Activated CD4-positive, alpha-beta memory T cell treated with anti-CD3 and anti-CD28 coated beads, Interleukin-2, amount 10 ng/mL, durations not matched to agents 7 days and 5 days (primary cell): Measurements from ENCODE around the gene CERK. TPM values are rescaled to one million over a fixed set of nuclear protein-coding genes. Genes with fewer than 3 reads are reported as not detected.
A peak's percentile ranks its signal among the peaks of the same experiment; 100 is the strongest.

Experiments
- CTCF ChIA-PET: fragments of 350-600 bp; sonication (Branson Sonifier 250); formaldehyde crosslinking; loops from one replicate; lab custom pipeline; 2021; ENCODE audit warnings: antibody characterized with exemption, inconsistent platforms; lab: Charles Lee
- POLR2A ChIA-PET: fragments of 350-600 bp; sonication (Branson Sonifier 250); formaldehyde crosslinking; loops from one replicate; lab custom pipeline; 2021; ENCODE audit warnings: antibody characterized with exemption; lab: Charles Lee
- DNase-seq: peaks from one replicate; pipeline ENCODE4 v3.0.0-alpha.2; 2020
- H3K27ac Mint-ChIP-seq: one replicate; pipeline ENCODE4 v1.8.0; 2021; ENCODE audit warnings: mild to moderate bottlenecking, mixed read lengths
- H3K27me3 Mint-ChIP-seq: one replicate; pipeline ENCODE4 v1.8.0; 2021; ENCODE audit warnings: mixed read lengths
- H3K36me3 Mint-ChIP-seq: one replicate; pipeline ENCODE4 v1.8.0; 2021; ENCODE audit warnings: low read depth, mixed read lengths
- H3K4me1 Mint-ChIP-seq: one replicate; pipeline ENCODE4 v1.8.0; 2021; ENCODE audit warnings: mixed read lengths
- H3K4me3 Mint-ChIP-seq: one replicate; pipeline ENCODE4 v1.8.0; 2021; ENCODE audit warnings: mild to moderate bottlenecking, mixed read lengths
- H3K9me3 Mint-ChIP-seq: one replicate; pipeline ENCODE4 v1.8.0; 2021; ENCODE audit warnings: mixed read lengths
- total RNA-seq, 2 experiments: library from RNA; stranded (reverse); gene quantifications; one replicate each; pipeline ENCODE4 v1.2.3, GENCODE V29; 2021

CERK gene
- total RNA-seq, 2 experiments from 2014 or later = 68.7 to 73.4 TPM

DNA sequence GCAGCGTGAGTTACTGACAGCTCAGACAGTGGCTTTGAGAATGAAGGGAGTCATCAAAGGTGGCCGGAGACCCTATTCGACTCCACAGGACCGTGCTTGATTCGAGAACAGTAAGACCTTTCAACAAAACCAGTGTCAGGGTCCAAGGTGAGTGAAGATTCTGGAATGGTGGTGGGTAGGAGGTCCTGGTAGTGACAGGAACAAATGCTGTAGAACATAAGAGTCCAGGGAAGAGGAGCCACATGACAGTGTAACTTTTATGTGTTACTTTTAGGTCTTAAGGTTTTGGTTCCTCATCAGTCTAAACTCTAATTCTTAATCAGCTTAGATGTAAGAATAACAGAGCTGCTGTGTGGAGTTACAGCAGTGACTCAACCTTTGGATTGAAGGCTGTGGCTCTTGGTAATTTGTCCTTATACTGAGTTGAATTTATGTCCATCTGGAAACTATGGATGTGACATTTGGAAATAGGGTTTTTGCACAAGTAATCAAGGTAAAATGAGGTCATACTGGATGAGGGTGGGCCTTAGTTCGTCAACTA lies 26.2 kb upstream of the CERK start:
- ChIA-PET POLR2A (interaction anchor here (1.0 to 4.3 kb wide), 4 partner anchors 10 to 39 kb away, joined by 6 to 75 read pairs (median 34); no protein-coding TSS in a partner anchor), CTCF (interaction anchor here (0.7 to 9.7 kb wide), 2 partner anchors 39 to 201 kb away, joined by 4 to 178 read pairs; no protein-coding TSS in a partner anchor)
- Mint-ChIP-seq H3K36me3 (peaks cover 34% of the 10 kb centered on the region), H3K9me3 (no peaks in the 10 kb centered on the region), H3K4me3 (peak overlapping the region; percentile 98), H3K27ac (peak overlapping the region; percentile 92), H3K4me1 (peaks cover 58% of the 10 kb centered on the region), H3K27me3 (no peaks in the 10 kb centered on the region)
- no peak for DNase-seq

DNA sequence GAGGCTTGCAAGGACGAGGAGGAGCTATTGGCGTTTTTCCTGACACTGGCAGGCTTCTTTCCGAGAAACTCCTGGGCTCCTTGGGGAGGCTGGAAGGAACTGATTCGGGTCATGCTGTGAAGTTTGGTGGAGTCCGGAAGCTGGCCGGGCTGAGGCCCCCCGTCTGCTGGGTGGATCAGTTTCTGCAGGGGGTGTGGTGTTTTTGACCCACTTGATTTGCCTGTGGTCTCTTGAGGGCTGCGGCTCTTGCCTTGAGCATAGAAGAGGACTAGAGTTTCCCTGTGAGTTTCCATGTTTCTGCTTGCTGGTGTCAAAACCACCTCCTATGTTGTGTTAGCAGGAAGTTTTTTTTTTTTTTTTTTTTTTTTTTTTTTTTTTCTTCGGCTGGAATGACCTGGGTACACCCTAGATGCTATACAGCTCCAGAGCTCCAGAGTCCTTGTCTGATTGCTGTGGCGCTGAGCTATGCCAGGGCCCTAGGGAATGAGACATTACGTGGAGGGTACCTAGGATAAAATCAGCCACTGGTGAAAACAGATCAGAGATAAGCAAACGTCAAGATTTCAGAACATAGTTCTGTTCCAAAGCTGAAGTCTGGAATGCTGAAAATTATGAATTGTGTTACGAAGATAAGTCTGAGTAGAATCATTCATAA lies 25.1 kb upstream of the CERK start:
- peak; percentile 42 for DNase-seq
- Mint-ChIP-seq H3K36me3 (peaks cover 34% of the 10 kb centered on the region), H3K9me3 (no peaks in the 10 kb centered on the region), H3K27ac (peak overlapping the region; percentile 92), H3K4me3 (peak overlapping the region; percentile 98), H3K27me3 (no peaks in the 10 kb centered on the region), H3K4me1 (peaks cover 63% of the 10 kb centered on the region)
- CTCF ChIA-PET = interaction anchor here (0.9 to 9.7 kb wide), 8 partner anchors 11 to 200 kb away, joined by 3 to 178 read pairs (median 5); partner anchors contain the start of gene CERK
- POLR2A ChIA-PET = interaction anchor here (1.1 to 4.3 kb wide), 22 partner anchors 8 to 211 kb away, joined by 3 to 75 read pairs (median 5); partner anchors contain the start of gene CERK

DNA sequence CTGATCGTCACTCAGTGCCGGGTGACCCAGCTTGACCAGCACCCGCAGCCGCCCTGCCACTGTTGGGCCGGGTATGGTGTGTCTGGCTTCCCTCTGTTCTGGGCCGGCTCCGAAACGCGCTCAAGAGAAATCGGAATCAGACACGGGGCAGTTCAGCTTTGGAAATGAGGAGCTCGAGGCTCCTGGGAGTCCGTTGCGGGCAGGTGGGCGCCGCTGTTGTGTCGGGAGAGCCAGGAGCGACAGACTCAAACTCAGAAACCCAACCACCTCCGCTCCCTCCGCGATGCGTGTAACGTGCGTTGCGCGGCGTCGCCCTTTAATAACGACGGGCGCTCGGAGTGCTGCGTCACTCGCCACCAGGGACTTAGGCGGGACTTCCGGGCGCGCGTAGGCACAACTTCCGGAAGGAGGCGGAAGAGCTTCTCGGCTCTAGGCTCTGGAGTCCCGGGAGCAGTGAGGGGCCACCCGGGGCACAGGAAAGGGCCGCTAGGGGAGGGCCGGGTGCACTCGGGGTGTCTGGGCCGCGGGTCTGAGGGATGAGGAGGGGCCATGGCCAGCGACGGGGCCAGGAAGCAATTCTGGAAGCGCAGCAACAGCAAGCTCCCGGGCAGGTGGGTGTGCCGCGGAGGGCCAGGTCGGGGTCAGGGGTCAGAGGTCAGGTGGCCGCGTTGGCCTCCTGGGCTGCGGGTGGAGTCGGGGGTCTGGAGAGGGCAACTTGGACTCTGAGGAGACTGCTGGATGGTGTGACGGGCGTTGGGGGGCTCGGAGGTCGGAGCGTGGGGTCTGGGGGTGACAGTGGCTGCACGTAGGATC lies 24.4 kb upstream of the CERK start, which contains the start of gene TBC1D22A:
TBC1D22A (plus strand) TSS at position 413 of the 813 bp plus-strand sequence; CDS start at position 550, 137 bp downstream.
- Mint-ChIP-seq H3K9me3 (no peaks in the 10 kb centered on the region), H3K4me1 (peaks cover 58% of the 10 kb centered on the region), H3K4me3 (peak within 1 kb of the TSS; percentile 98), H3K27me3 (no peaks in the 10 kb centered on the region), H3K36me3 (peaks cover 28% of the 10 kb centered on the region), H3K27ac (peak within 1 kb of the TSS; percentile 92)
- ChIA-PET CTCF (interaction anchor here (0.7 to 9.7 kb wide), 9 partner anchors 12 to 199 kb away, joined by 3 to 178 read pairs (median 4); partner anchors contain the start of gene CERK), POLR2A (interaction anchor here (0.5 to 4.3 kb wide), 23 partner anchors 9 to 1166 kb away, joined by 3 to 75 read pairs (median 5); partner anchors contain the start of gene CERK)
- peak; percentile 95 for DNase-seq

DNA sequence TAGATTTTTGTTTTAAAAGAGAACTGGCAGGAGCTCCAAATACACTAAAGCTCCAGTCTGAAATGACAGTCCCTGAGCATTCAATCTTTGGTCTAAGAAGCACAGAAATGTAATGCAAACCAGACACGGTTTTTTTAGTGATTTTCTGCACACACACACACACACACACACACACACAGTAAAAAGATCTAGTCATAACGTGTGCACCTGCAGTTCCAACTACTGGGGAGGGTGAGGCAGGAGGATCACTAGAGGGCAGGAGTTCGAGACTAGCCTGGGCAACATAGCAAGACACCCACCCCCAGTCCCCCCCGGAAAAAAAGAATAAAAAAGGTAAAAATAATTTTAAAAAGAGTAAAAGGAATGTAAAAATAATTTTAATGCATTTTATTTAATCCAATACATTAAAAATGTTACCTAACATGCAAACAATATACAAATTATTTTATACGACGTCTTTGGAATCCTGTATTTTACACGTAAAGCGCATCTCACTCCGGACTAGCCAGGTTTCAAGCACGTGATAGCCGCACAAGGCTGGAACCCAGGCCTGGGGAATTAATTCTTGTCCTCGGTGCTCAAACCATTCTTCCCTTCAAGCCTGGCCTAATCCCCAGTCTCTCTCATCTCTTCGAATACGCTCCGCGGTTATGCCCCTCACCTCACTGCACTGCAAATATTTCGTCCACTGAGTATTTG lies 23.6 kb upstream of the CERK start:
- ChIA-PET POLR2A (interaction anchor here (0.5 to 4.3 kb wide), 22 partner anchors 9 to 1167 kb away, joined by 3 to 75 read pairs (median 4); partner anchors contain the start of gene CERK), CTCF (interaction anchor here (0.7 to 9.7 kb wide), 6 partner anchors 12 to 198 kb away, joined by 3 to 178 read pairs (median 5); no protein-coding TSS in a partner anchor)
- H3K4me3 Mint-ChIP-seq = peak overlapping the region; percentile 98
- H3K27me3 Mint-ChIP-seq = no peaks in the 10 kb centered on the region
- H3K36me3 Mint-ChIP-seq = peaks cover 22% of the 10 kb centered on the region
- no peak for DNase-seq
- peaks cover 50% of the 10 kb centered on the region for H3K4me1 Mint-ChIP-seq
- H3K9me3 Mint-ChIP-seq = peaks cover under 1% of the 10 kb centered on the region
- peak overlapping the region; percentile 92 for H3K27ac Mint-ChIP-seq

DNA sequence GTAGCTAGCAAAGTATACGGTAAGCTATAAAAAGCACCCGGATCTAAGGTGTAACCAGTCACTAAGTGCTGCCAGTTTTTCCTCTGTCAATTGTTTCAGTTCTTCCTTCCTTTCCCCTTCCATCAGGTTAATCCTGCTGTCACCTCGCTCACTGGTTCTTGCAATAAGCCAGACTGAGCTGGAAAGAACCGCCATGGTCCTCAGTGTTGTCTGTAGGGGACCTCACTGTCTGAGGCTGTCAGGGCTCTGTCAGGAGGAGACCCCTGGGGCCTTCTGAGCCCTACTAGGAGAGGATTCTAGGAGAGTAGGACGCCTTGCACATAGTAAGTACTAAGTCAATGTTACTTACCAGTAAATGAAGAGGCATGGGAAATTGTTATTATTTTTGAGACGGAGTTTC lies 23.0 kb upstream of the CERK start:
- Mint-ChIP-seq H3K4me1 (peaks cover 51% of the 10 kb centered on the region), H3K36me3 (peaks cover 24% of the 10 kb centered on the region), H3K27ac (peak overlapping the region; percentile 47), H3K4me3 (peak overlapping the region; percentile 70), H3K9me3 (peaks cover 5% of the 10 kb centered on the region), H3K27me3 (no peaks in the 10 kb centered on the region)
- ChIA-PET POLR2A (interaction anchor here (0.7 to 4.3 kb wide), 5 partner anchors 11 to 470 kb away, joined by 3 to 75 read pairs (median 32); no protein-coding TSS in a partner anchor), CTCF (interaction anchor here (0.8 to 9.7 kb wide), 2 partner anchors 11 to 42 kb away, joined by 3 to 178 read pairs; no protein-coding TSS in a partner anchor)
- DNase-seq = no peak

DNA sequence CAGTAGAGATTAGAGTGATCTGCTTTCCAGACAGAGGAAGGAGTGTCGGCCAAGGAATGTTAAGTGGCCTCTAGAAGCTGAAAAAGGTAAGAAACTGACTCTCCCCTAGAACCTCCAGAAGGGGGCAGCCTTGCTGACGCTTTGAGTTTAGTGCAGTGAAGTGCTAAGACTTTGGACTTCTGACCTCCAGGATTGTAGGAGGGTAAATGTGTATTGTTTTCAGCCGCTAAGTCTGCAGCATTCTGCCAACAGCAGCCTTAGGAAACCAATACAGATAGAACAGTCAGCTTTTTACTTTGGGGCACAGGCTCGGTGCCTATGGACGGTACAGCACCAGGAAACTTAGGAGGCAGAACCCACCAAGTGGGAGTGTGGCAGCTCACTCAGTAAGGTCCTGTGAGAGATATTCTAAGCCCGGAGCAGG lies 20.8 kb upstream of the CERK start:
- H3K27ac Mint-ChIP-seq = no peak overlapping the region
- H3K9me3 Mint-ChIP-seq = peaks cover 5% of the 10 kb centered on the region
- peaks cover 43% of the 10 kb centered on the region for H3K4me1 Mint-ChIP-seq
- peak; percentile 62 for DNase-seq
- ChIA-PET POLR2A (interaction anchor here (1.7 to 3.4 kb wide), 4 partner anchors 10 to 44 kb away, joined by 8 to 16 read pairs (median 11); no protein-coding TSS in a partner anchor), CTCF (interaction anchor here (0.7 to 9.7 kb wide), 19 partner anchors 9 to 225 kb away, joined by 3 to 178 read pairs (median 5); no protein-coding TSS in a partner anchor)
- no peak overlapping the region for H3K4me3 Mint-ChIP-seq
- no peaks in the 10 kb centered on the region for H3K27me3 Mint-ChIP-seq
- H3K36me3 Mint-ChIP-seq = peaks cover 19% of the 10 kb centered on the region

DNA sequence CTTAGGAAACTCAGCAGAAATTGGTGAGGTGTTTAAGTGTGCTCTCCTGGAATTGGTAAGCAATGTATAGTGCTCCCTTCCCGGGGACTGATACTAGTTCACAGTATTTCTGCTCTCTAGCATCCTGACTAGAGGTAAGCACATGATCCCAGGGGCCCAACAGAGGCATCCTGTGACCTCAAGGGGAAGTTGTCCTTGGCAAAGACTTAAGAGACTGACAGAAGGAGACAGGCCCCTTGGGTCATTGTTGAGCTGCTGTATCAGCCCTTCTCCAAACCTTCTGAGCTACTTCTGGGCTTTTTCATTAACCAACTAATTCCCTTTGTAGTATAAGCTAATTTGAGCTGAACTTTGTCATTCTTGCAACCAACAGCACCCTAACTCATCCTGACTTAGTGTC lies 20.1 kb upstream of the CERK start:
- H3K27ac Mint-ChIP-seq = no peak overlapping the region
- no peaks in the 10 kb centered on the region for H3K27me3 Mint-ChIP-seq
- H3K9me3 Mint-ChIP-seq = peaks cover 5% of the 10 kb centered on the region
- no peak overlapping the region for H3K4me3 Mint-ChIP-seq
- H3K4me1 Mint-ChIP-seq = peaks cover 36% of the 10 kb centered on the region
- POLR2A ChIA-PET = interaction anchor here (1.7 to 3.4 kb wide), 4 partner anchors 9 to 45 kb away, joined by 8 to 16 read pairs (median 11); no protein-coding TSS in a partner anchor
- H3K36me3 Mint-ChIP-seq = peaks cover 17% of the 10 kb centered on the region
- DNase-seq = no peak
- CTCF ChIA-PET = interaction anchor here (0.7 to 9.7 kb wide), 18 partner anchors 9 to 226 kb away, joined by 3 to 178 read pairs (median 6); no protein-coding TSS in a partner anchor

DNA sequence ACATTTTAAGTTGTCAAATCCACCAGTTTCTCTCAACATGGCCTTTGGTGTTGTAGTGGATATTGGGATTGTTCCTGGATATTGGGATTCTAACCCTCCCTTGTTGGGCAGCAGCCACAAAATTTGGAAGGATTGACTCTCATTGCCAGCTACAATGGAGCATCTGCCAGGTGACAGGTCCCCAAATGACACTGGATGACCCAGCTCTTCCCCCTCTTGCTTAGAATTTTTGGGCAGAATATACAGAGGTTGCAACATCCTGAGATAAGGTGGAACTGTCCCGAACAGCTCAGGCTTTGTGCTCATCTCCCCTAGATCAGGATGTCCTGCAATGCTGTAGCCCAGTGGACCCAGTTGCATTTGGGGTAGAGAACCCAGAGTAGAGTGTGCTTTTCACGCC lies 19.1 kb upstream of the CERK start:
- ChIA-PET CTCF (interaction anchor here (0.8 to 9.7 kb wide), 4 partner anchors 8 to 46 kb away, joined by 3 to 178 read pairs (median 14); no protein-coding TSS in a partner anchor), POLR2A (interaction anchor here (1.8 to 3.4 kb wide), 2 partner anchors 8 to 34 kb away, joined by 9 to 16 read pairs; no protein-coding TSS in a partner anchor)
- H3K36me3 Mint-ChIP-seq = peaks cover 7% of the 10 kb centered on the region
- DNase-seq = no peak
- no peak overlapping the region for H3K4me3 Mint-ChIP-seq
- H3K9me3 Mint-ChIP-seq = peaks cover 5% of the 10 kb centered on the region
- no peak overlapping the region for H3K27ac Mint-ChIP-seq
- no peaks in the 10 kb centered on the region for H3K27me3 Mint-ChIP-seq
- peaks cover 29% of the 10 kb centered on the region for H3K4me1 Mint-ChIP-seq

DNA sequence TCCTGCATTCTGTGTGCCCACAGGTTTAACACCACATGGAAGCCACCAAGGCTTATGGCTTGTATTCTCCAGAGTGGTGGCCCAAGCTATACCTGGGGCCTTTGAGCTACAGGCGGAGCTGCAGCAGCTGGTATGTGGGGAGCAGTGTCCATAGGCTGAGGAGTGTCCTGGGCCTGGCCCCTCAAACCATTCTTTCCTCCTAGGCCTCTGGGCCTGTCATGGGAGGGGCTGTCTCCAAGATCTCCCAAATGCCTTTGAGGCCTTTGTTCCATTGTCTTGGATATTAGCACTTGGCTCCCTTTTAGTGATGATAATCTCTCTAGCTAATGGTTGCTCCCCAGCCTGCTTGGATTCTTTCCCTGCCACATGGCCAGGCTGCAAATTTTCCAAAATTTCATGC lies 18.0 kb upstream of the CERK start:
- CTCF ChIA-PET = interaction anchor here (1.3 to 9.7 kb wide), 2 partner anchors 22 to 47 kb away, joined by 3 to 178 read pairs; no protein-coding TSS in a partner anchor
- peaks cover 5% of the 10 kb centered on the region for H3K36me3 Mint-ChIP-seq
- peaks cover 5% of the 10 kb centered on the region for H3K9me3 Mint-ChIP-seq
- no peak for DNase-seq
- no peak overlapping the region for H3K4me3 Mint-ChIP-seq
- H3K4me1 Mint-ChIP-seq = peaks cover 21% of the 10 kb centered on the region
- POLR2A ChIA-PET = interaction anchor here (1.4 kb wide), 1 partner anchor 17 kb away, joined by 3 read pairs; no protein-coding TSS in a partner anchor
- no peaks in the 10 kb centered on the region for H3K27me3 Mint-ChIP-seq
- H3K27ac Mint-ChIP-seq = no peak overlapping the region

DNA sequence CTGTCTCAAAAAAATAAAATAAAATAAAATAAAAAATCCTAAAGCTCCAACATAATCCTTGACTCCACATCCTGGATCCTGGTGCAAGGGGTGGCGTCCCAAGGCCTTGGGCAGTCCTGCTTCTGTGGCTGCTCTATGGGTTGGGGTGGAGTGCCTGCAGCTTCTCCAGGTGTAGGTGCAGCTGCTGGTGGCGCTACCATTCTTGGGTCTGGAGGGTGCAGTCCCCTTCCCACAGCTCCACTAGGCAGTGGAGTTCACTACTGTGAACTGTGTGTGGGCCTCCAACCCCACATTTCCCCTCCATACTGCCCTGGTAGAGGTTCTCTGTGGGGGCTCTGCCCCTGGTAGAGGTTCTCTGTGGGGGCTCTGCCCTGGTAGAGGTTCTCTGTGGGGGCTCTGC lies 17.5 kb upstream of the CERK start:
- H3K4me1 Mint-ChIP-seq = peaks cover 19% of the 10 kb centered on the region
- ChIA-PET CTCF (interaction anchor here (0.9 to 9.7 kb wide), 3 partner anchors 22 to 48 kb away, joined by 3 to 178 read pairs (median 3); no protein-coding TSS in a partner anchor), POLR2A (interaction anchor here (1.4 kb wide), 1 partner anchor 17 kb away, joined by 3 read pairs; no protein-coding TSS in a partner anchor)
- peaks cover 5% of the 10 kb centered on the region for H3K9me3 Mint-ChIP-seq
- peaks cover 5% of the 10 kb centered on the region for H3K36me3 Mint-ChIP-seq
- H3K4me3 Mint-ChIP-seq = no peak overlapping the region
- H3K27ac Mint-ChIP-seq = no peak overlapping the region
- no peak for DNase-seq
- H3K27me3 Mint-ChIP-seq = no peaks in the 10 kb centered on the region

DNA sequence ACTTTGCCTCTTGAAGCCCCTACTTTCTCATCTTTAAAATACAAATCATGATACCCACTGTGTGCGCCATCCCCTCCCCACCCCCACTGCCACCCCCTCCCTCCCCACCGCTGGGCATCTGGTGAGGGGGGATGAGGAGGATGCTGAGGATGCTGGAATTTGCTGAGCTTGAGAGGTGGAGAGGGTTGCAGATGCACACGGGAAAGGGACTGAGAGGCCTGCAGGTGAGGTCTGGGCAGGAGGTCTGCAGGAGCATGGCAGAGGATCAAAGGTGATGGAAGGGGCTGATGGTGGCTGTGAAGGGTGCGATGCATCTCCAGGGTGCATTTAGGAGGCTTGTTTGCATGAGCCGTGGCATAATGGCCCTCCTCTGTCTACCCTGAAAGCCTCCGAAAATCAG lies 16.8 kb upstream of the CERK start:
- Mint-ChIP-seq H3K27me3 (no peaks in the 10 kb centered on the region), H3K36me3 (peaks cover 5% of the 10 kb centered on the region), H3K4me3 (no peak overlapping the region), H3K27ac (no peak overlapping the region), H3K9me3 (peaks cover 5% of the 10 kb centered on the region), H3K4me1 (peaks cover 24% of the 10 kb centered on the region)
- DNase-seq = no peak
- ChIA-PET POLR2A (no interaction called here), CTCF (interaction anchor here (0.9 kb wide), 1 partner anchor 48 kb away, joined by 3 read pairs; no protein-coding TSS in a partner anchor)
